Measurements from ENCODE around the gene PLA2G4C. TPM values are rescaled to one million over a fixed set of nuclear protein-coding genes. Genes with fewer than 3 reads are reported as not detected.
"Not testable (repeated sequence)": the region's sequence is repeated elsewhere in the genome, so short reads cannot be mapped to it uniquely, and the experiment has no call there.

Gene PLA2G4C
- total and polyA plus RNA-seq, 2 of the 8 experiments (the other 6 are each of a cell fraction or from before 2014, with no cell fraction given): 14.9 to 20.5 TPM

DNA sequence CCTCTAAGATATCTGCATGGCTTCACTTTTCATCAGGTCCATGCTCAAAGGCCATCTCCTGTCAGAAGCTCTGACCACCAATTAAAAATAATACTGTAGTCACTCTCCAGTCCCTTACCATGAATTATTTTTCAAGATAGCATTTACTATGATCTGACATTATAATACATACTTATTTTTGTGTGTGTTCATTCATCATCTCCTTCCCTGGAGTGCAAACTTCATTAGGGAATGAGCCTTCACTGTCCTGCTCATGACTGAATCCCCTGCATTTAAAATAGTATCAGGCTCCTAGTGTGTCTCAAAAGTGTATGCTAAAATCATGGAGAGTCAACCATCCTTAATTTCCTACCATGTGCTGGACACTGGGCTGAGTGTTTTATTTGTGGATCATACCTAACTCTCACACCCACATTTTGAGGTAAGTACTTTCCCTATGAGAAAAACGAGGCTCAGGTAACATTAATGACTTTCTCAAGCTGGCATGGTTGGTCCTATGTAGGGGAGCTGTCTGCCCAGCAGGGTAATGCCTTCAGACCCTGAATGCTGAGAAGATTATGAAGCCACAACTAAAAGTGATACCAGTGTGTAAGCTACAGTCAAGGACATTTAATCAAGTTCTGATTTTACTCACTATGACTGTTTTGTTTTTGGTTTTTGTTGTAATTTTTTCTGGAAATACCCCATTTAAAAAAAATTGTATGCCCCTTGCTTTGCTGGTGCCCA lies 16.3 kb downstream of the PLA2G4C start (continued):
- TF ChIP-seq, protein P1, sequence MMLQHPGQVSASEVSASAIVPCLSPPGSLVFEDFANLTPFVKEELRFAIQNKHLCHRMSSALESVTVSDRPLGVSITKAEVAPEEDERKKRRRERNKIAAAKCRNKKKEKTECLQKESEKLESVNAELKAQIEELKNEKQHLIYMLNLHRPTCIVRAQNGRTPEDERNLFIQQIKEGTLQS (IDR thresholded peaks at IDR 0.05; ENCODE audit: insufficient read depth, low read depth, low read length): no peak

GRCh38 chr19:48091111-48091718 lies 19.4 kb downstream of the PLA2G4C start:
- DNase-seq (ENCODE audit: low read depth in 1 of 2, low spot score in 2 of 2); H3K4me2 ChIP-seq (ENCODE audit: insufficient read depth in 1 of 2, low read depth in 2 of 2, low read length in 2 of 2); H3K36me3 ChIP-seq (ENCODE audit: control insufficient read depth in 2 of 4, insufficient read depth in 4 of 4, low read length in 3 of 4); H3K23ac ChIP-seq (ENCODE audit: insufficient read length); H3K79me1 ChIP-seq (ENCODE audit: low read depth, low read length); H3K79me2 ChIP-seq (ENCODE audit: control insufficient read depth in 1 of 2, insufficient read depth in 2 of 2, low read length in 2 of 2); H2AFZ ChIP-seq (ENCODE audit: low read length); H4K5ac ChIP-seq (ENCODE audit: insufficient read length, low read depth, low read length); FAIRE-seq; H2AK5ac ChIP-seq (ENCODE audit: low read depth, low read length); H2BK120ac ChIP-seq (replicated peaks; ENCODE audit: low read depth, low read length); H3K9me3 ChIP-seq (ENCODE audit: insufficient read depth in 2 of 2, low read depth in 1 of 2, low read length in 1 of 2); H2BK20ac ChIP-seq (ENCODE audit: low read length); H3K9ac ChIP-seq (replicated peaks in 1 of 4; ENCODE audit: extremely low read depth in 1 of 4, low read depth in 3 of 4, low read length in 3 of 4); H3K56ac ChIP-seq (replicated peaks; ENCODE audit: insufficient read length, low read depth, low read length); H3K4me1 ChIP-seq (replicated peaks in 1 of 4; ENCODE audit: control insufficient read depth in 3 of 4, insufficient read depth in 4 of 4, low read length in 3 of 4); H4K91ac ChIP-seq (replicated peaks; ENCODE audit: insufficient read length, low read length); H3K14ac ChIP-seq (ENCODE audit: insufficient read length); H2BK12ac ChIP-seq (ENCODE audit: low read depth, low read length); H3K27ac ChIP-seq (ENCODE audit: low read depth, low read length); H3K4ac ChIP-seq (replicated peaks; ENCODE audit: insufficient read length, low read depth, low read length); H4K20me1 ChIP-seq (replicated peaks in 1 of 2; ENCODE audit: control insufficient read depth in 1 of 2, insufficient read depth in 2 of 2, low read length in 2 of 2); H2BK5ac ChIP-seq (ENCODE audit: low read depth, low read length); H4K8ac ChIP-seq (ENCODE audit: extremely low read depth, insufficient read depth, low read length); H3K23me2 ChIP-seq (ENCODE audit: low read depth, low read length); H3K27me3 ChIP-seq (replicated peaks in 1 of 4; ENCODE audit: control insufficient read depth in 3 of 4, extremely low read depth in 1 of 4, insufficient read depth in 3 of 4, low read length in 3 of 4); H3K4me3 ChIP-seq (ENCODE audit: extremely low read depth in 1 of 4, insufficient read depth in 2 of 4, low read depth in 3 of 4, low read length in 4 of 4); H2BK15ac ChIP-seq (ENCODE audit: low read length); H3K18ac ChIP-seq (ENCODE audit: extremely low read depth, low read length); POLR2A ChIA-PET (ENCODE audit: partially characterized antibody): not testable (repeated sequence)
- CTCF ChIA-PET (ENCODE audit: partially characterized antibody): interaction anchor here (1.6 to 1.9 kb wide), 3 partner anchors 11 to 127 kb away, joined by 6 to 9 read pairs (median 6); no protein-coding TSS in a partner anchor
- WGBS, 2 experiments (ENCODE audit: extremely low coverage in 1 of 2, insufficient coverage in 1 of 2, insufficient read length in 1 of 2, insufficient replicate concordance in 2 of 2, low coverage in 1 of 2, low lambda C conversion rate in 2 of 2, missing lambda C conversion rate in 1 of 2): 92% methylated on average over 13 of the region's 13 CpGs; no CpG with 5 or more reads in 1 of the 2 experiments
